K562 (cell line): ENCODE measurements around the gene ARMC6. TPM values are rescaled to one million over a fixed set of nuclear protein-coding genes. Genes with fewer than 3 reads are reported as not detected.
A peak's percentile ranks its signal among the peaks of the same experiment; 100 is the strongest.

Experiments
- ARNT ChIP-seq, 2 experiments: fragments of 450-650 bp; IDR thresholded peaks; 2 replicates each; pipeline ENCODE4 v1.6.1; 2016; ENCODE audit warnings: mild to moderate bottlenecking in 1 of 2
- CREM ChIP-seq: IDR thresholded peaks from 2 replicates; pipeline ENCODE4 v1.6.1; 2014; ENCODE audit warnings: antibody characterized with exemption, low read depth
- ERF ChIP-seq: fragments of 450-650 bp; formaldehyde crosslinking; IDR thresholded peaks from 2 replicates; pipeline ENCODE4 v1.4.0; 2020; ENCODE audit warnings: mild to moderate bottlenecking, mixed read lengths
- FOXA1 ChIP-seq: fragments of 450-650 bp; IDR thresholded peaks from 2 replicates; pipeline ENCODE4 v1.6.1; 2016; ENCODE audit warnings: mild to moderate bottlenecking, borderline replicate concordance
- FOXM1 ChIP-seq, 2 experiments: fragments of 450-650 bp in 1 of 2; sonication (generic) in 1 of 2; formaldehyde crosslinking in 1 of 2; IDR thresholded peaks; 2 replicates each; pipeline versions ENCODE4 v1.6.1 to v1.9.0; 2017 to 2022; ENCODE audit warnings: low read depth in 2 of 2, mild to moderate bottlenecking in 2 of 2, missing genetic modification reagents in 1 of 2, moderate library complexity in 1 of 2
- KDM5B ChIP-seq: fragments of 200-600 bp; sonication (generic); IDR thresholded peaks from 2 replicates; pipeline ENCODE4 v1.6.1; 2012; ENCODE audit warnings: low read depth, mild to moderate bottlenecking, moderate library complexity, low read length, control low read depth, inconsistent platforms; ENCODE audit not compliant: insufficient replicate concordance
- LEF1 ChIP-seq: fragments of 450-650 bp; IDR thresholded peaks from 2 replicates; pipeline ENCODE4 v1.6.1; 2016; ENCODE audit warnings: mild to moderate bottlenecking
- MAFG ChIP-seq: fragments of 450-650 bp; conservative IDR thresholded peaks from 2 replicates; pipeline ENCODE4 v1.6.1; 2016; ENCODE audit warnings: missing genetic modification characterization, missing compliant biosample characterization
- NFE2 ChIP-seq: IDR thresholded peaks from 2 replicates; pipeline ENCODE4 v1.6.1; 2014; ENCODE audit warnings: antibody characterized with exemption, low read depth
- POLR2H ChIP-seq: IDR thresholded peaks from 2 replicates; pipeline ENCODE4 v1.6.1; 2016; ENCODE audit warnings: missing genetic modification characterization, low read depth, mild to moderate bottlenecking, control low read depth, missing compliant biosample characterization, moderate library complexity
- TAF15 ChIP-seq: fragments of 200-400 bp; formaldehyde crosslinking; IDR thresholded peaks from 2 replicates; pipeline ENCODE4 v1.6.1; 2017; ENCODE audit warnings: mild to moderate bottlenecking, low read depth, low read length, moderate library complexity
- XRCC3 ChIP-seq: fragments of 450-650 bp; IDR thresholded peaks from 2 replicates; pipeline ENCODE4 v1.6.1; 2017; ENCODE audit warnings: mild to moderate bottlenecking, moderate library complexity
- YY1 ChIP-seq, 3 experiments: IDR thresholded peaks; 2 replicates each; pipeline ENCODE4 v1.6.1; 2011; ENCODE audit warnings: low read length in 2 of 3, mild to moderate bottlenecking in 2 of 3, moderate library complexity in 2 of 3, borderline replicate concordance in 1 of 3, control low read depth in 1 of 3, low read depth in 1 of 3; ENCODE audit not compliant: insufficient read depth in 3 of 3, insufficient replicate concordance in 2 of 3, control insufficient read depth in 1 of 3, insufficient read length in 1 of 3; ENCODE audit errors: extremely low read depth in 1 of 3
- ZNF175 ChIP-seq: fragments of 200-800 bp; sonication (Bioruptor generic); IDR thresholded peaks from 2 replicates; pipeline ENCODE4 v1.6.1; 2016; ENCODE audit warnings: low read depth, mild to moderate bottlenecking, missing genetic modification characterization, missing compliant biosample characterization
- ZNF324 ChIP-seq: fragments of 250-450 bp; sonication (Bioruptor Pico); IDR thresholded peaks from 2 replicates; pipeline ENCODE4 v1.4.0; 2020; ENCODE audit warnings: mild to moderate bottlenecking
- polyA plus RNA-seq, 8 experiments: library from polyadenylated mRNA; depleted of rRNA in 4 of 8; stranded (reverse) in 5 of 8; unstranded in 3 of 8; fragments of >200 nt; fragmentation: Nextera tagmentation in 2 of 8; fragmentation: Illumina TruSeq in 1 of 8; extraction: Ambion mirVana in 2 of 8; extraction: Trizol in 1 of 8; gene quantifications; 2 replicates each; pipeline versions ENCODE4 v1.2.1 to v1.2.3, GENCODE V29; 2011 to 2014; ENCODE audit warnings: inconsistent platforms in 1 of 8, missing spikeins in 1 of 8
- total RNA-seq, 7 experiments: library from RNA; depleted of rRNA in 6 of 7; stranded (reverse); fragments of >200 nt in 6 of 7; fragmentation: Illumina TruSeq in 2 of 7; extraction: Trizol in 2 of 7; gene quantifications; 2 replicates each; pipeline versions ENCODE4 v1.2.1 to v1.2.3, GENCODE V29; 2011 to 2021; ENCODE audit warnings: low replicate concordance in 1 of 7
- TF ChIP-seq, protein P1 (sequence below), 3 experiments: fragments of 200-800 bp in 1 of 3; fragments of 250-450 bp in 1 of 3; fragments of 450-650 bp in 1 of 3; sonication (Bioruptor Pico) in 1 of 3; sonication (Bioruptor generic) in 1 of 3; formaldehyde crosslinking in 1 of 3; IDR thresholded peaks; 2 replicates each; pipeline versions ENCODE4 v1.6.1 to v1.8.0; 2016 to 2022; ENCODE audit warnings: mild to moderate bottlenecking in 2 of 3, missing genetic modification characterization in 2 of 3, missing compliant biosample characterization in 1 of 3, moderate library complexity in 1 of 3

ARMC6 gene
- total and polyA plus RNA-seq, 9 of the 15 experiments (the other 6 are each of a cell fraction or from before 2014, with no cell fraction given), result 2.1 to 93.4 (median 63.6) TPM

DNA sequence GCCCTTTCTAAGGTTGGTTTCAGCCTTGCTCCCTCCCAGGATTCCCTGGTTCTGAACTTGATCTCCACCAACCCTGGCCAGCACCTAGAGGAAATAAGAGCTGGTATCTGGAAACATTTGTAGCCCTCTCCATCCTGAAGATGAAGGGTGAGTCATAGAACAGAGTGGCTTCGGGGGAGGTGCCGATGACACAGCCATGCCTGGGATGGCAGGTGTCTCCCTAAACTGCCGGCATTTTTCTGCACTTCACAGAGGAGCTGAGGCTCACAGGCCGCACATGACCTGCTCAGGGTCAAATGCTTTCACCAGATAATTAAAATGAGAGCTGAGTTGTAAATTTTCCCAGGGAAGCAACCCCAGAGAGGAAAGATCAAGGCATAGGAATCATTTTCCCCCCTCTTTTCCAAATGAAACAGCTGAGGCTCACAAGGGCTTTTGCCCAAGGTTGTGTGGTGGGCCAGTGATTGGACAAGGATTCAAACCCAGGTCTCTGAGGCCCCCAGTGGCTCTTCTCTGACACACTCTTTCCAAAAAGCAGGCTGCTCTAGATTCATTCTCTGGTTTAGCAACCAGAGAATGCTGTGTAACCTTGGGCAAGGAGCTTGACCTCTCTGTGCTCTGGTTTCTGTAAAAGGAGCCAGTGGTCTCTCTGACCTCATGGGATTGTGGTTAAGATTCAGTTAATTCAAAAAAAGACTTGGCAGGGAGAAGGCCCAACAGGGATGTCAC, 29.2 kb downstream of the ARMC6 start (continued):
- TF ChIP-seq FOXM1 (IDR thresholded peaks at IDR 0.05; ENCODE audit: low read depth) (0 out of 2 replicates have a peak, but pooled peaks have one; percentile 19), FOXM1 (CRISPR knock-in tag; IDR thresholded peaks at IDR 0.05; ENCODE audit: low read depth) (no peak), KDM5B (peak; percentile 16), ARNT (IDR thresholded peaks at IDR 0.05) (0 out of 4 replicates have a peak, but pooled peaks have one; percentile 50 to 70), XRCC3 (no peak), FOXA1 (no peak), POLR2H (tag) (no peak), LEF1 (peak; percentile 59), TAF15 (no peak), NFE2 (peak; percentile 55; the same call in 1 of the 2 replicates), YY1 (IDR thresholded peaks at IDR 0.05; ENCODE audit: borderline replicate concordance in 1 of 3, control insufficient read depth in 1 of 3, extremely low read depth in 1 of 3, insufficient read depth in 3 of 3, insufficient read length in 1 of 3, insufficient replicate concordance in 2 of 3, low read depth in 1 of 3, low read length in 2 of 3) (peak in 2 of 3 experiments; percentile 45 to 78), ZNF324 (CRISPR knock-in tag) (no peak), CREM (peak; percentile 71; the same call in 1 of the 2 replicates), ERF (no peak), ZNF175 (CRISPR knock-in tag) (0 out of 2 replicates have a peak, but pooled peaks have one; percentile 29), MAFG (no peak)
- TF ChIP-seq, protein P1, sequence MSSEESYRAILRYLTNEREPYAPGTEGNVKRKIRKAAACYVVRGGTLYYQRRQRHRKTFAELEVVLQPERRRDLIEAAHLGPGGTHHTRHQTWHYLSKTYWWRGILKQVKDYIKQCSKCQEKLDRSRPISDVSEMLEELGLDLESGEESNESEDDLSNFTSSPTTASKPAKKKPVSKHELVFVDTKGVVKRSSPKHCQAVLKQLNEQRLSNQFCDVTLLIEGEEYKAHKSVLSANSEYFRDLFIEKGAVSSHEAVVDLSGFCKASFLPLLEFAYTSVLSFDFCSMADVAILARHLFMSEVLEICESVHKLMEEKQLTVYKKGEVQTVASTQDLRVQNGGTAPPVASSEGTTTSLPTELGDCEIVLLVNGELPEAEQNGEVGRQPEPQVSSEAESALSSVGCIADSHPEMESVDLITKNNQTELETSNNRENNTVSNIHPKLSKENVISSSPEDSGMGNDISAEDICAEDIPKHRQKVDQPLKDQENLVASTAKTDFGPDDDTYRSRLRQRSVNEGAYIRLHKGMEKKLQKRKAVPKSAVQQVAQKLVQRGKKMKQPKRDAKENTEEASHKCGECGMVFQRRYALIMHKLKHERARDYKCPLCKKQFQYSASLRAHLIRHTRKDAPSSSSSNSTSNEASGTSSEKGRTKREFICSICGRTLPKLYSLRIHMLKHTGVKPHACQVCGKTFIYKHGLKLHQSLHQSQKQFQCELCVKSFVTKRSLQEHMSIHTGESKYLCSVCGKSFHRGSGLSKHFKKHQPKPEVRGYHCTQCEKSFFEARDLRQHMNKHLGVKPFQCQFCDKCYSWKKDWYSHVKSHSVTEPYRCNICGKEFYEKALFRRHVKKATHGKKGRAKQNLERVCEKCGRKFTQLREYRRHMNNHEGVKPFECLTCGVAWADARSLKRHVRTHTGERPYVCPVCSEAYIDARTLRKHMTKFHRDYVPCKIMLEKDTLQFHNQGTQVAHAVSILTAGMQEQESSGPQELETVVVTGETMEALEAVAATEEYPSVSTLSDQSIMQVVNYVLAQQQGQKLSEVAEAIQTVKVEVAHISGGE (CRISPR knock-in tag; IDR thresholded peaks at IDR 0.05), result no peak
